ENCODE results near the gene SLC38A3.

Gene SLC38A3

GRCh38 chr3:50204804-50205412 is at the start of gene SLC38A3:
TSS of gene SLC38A3 (plus strand) at chr3:50205271. CDS start at chr3:50214200, 8,929 bp downstream.
- DNase-seq (ENCODE audit: low read depth, low spot score): no peak

- no peak for DNase-seq (ENCODE audit: low read depth, low spot score)
These were observed 49.6 kb upstream of the SLC38A3 start for GRCh38 chr3:50155491-50155878.

DNA sequence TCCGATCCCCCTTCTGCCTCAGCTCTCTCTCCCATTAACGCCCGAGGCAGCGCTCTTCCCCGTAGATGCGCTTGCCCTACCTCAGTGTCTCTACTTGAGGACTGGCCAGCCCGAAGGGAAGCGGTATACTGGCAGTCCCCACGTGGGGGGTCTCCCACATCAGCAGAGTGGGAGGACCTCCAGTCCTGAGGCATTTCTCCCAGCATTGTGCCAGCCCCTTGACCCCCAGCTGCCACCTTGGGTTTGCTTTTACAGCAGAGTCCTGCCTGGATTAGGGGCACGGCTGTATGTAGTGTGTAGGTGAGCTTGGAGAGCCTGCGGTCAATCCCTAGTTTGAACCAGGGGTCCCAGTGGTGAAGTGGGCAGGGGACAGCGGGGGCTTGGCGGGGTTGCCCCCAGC is 49.2 kb upstream of the SLC38A3 start:
- DNase-seq (ENCODE audit: low read depth, low spot score): peak; percentile 57

- DNase-seq (ENCODE audit: low read depth, low spot score): no peak
These were observed 48.2 kb upstream of the SLC38A3 start for GRCh38 chr3:50156549-50157493.

- no peak for DNase-seq (ENCODE audit: low read depth, low spot score)
These were observed 47.1 kb upstream of the SLC38A3 start for GRCh38 chr3:50157827-50158529.

DNA sequence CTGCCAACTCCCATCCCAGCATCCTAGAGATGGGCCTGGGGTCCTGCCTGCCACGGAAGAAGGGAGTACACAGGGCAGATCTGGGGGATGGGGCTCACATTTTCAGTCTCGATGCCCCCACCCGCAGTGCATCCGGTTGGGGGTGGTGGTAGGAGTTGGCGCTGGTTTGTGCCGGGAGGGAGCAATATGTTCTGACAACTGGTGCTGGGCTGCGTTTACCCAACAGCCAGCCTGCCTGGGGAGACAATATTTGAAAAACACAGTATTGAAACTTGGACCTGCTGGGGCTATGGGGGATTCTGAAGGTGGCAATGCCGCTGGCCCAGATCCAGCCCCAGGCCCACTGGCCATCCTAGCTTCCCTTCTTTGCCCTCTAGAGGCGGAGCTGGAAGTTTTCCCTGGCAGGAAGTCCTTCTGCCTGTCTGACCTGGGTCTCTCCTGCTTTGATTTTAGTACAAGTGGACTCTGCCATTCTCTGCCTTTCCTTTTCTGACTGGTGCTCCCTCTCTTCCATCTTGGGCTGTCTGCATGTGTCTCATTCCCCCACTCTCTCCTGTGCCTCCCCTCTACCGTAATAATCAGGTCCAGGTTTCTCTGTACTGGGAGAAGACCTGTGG is 46.4 kb upstream of the SLC38A3 start:
- DNase-seq (ENCODE audit: low read depth, low spot score): no peak

DNA sequence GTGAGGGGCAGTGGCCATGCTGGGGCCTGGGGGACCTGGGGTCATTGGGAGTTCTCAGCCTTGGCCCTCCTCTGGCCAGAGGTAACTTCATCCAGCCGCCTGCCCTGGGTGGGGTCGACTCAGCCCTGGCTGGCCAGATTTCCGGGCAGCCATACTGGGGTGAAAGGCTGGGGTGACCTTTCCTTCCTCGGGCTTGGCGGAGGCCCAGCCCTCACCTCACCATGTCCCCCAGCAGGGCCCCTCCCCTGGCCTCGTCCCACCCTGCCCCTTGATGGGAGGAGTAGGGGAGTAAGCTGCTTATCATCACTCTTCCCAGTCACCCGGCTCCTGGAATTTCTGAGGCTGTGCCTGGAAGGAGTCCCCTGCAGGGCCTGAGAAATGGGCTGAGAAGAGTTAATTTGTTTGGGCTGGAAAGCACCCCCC is 44.5 kb upstream of the SLC38A3 start:
- DNase-seq (ENCODE audit: low read depth, low spot score): no peak

- DNase-seq (ENCODE audit: low read depth, low spot score): no peak
These were observed 43.8 kb upstream of the SLC38A3 start for GRCh38 chr3:50161320-50161719.

DNA sequence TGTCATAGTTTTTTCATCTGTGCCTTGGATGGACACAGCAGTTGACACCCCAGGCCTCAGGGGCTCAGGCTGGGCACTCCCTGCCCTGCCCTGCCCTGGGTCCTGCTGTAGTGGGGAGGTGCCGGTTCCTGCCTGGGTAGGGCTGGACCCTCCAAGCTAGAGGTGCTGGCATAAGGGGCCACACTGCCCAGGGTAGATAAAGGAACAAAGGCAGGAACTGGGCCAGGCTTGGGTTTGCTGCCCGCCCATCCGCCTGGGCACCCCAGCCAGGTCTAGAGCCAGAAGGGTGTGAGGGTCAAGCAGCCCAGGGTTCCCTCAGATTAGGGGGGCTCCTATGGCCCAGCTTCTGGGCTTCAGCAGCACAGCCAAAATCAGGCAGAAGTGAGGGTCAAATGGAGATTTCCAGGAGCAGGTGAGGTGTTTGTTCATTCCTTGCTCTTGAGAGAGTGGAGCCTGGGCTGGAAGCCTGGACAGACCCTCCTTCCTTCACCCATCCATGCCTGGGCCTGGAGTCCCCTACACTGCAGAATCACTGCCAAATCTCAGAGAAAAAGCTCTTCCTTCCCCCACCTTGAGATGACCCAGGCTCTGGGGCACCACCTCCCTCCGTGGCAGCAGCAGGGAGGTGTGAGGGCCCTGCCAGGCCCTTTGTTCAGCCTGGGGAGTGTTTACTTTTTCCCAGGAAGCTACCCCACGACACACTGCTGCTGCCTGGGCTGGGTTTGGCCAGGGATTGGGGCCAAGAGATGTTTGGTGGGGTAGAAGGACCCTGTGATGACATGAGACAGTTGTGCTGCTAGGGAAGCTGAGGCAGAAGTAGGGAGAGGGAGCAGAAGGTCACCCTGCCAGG is 42.8 kb upstream of the SLC38A3 start:
- no peak for DNase-seq (ENCODE audit: low read depth, low spot score)

- no peak for DNase-seq (ENCODE audit: low read depth, low spot score)
These were observed 41.3 kb upstream of the SLC38A3 start for GRCh38 chr3:50163572-50164455.

DNA sequence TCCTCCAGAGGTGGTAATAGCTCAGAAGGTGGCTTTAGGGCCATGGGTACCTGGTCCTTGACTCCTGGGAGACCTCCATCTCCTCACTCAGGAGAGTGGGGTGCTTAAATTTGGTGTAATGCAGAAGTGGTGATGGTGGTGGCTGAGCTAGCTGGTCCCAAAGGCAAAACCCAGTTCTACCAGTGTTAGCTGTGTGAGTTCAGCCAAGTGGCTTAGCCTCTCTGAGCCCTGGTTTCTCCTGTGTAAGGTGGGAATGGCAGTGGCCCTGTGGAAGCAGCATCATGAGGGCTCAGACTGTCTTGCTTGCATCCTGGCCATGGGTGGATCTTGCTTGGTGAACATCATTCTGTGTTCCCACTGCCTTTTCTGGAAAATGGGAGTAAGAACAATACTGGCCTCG is 40.6 kb upstream of the SLC38A3 start:
- DNase-seq (ENCODE audit: low read depth, low spot score): no peak

DNA sequence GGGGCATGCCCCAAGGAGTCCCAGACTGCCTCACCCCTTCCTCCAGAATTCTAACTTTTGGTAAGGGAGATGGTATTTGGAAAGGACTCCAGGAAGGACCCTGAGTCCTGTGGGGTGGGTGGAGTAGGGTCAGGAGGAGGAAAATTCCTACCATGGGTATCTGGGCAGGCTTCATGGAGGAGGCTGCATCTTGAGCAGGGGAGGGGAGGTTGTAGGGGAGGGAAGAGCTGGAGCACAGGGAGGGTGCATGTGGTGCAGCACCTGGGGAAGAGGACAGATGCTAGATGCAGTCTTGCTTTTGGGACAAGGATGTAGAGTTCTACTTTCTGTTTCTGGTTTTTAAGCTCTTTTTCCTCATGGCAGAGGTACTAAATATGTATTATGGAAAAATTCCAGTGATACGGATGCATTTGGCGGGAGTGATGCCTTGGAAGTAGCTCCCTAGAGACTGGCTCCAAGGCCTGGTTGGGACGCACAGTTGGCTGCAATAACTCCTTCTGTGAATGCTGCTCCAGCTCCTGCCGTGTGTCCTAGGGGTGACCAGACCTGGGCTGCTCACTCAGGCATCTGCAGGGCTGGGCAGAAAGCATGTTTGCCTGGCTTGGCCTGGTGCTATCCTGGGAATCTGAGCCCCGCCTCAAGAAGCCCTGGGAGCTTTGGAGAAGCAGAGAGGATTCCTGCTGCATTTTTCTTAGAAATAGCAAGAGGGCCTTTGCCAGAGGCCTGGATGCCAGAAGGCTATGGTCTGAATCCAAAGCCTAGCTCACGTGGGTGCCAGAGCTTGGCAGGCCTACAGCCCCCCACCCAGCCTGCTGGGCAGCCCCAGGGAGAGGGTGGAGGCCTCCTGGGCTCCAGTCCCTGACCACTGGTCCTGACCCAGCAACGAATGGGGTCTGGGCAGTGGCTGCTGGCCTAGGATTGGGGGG is 39.8 kb upstream of the SLC38A3 start:
- peak; percentile 78 for DNase-seq (ENCODE audit: low read depth, low spot score)

GRCh38 chr3:50165910-50166538 is 39.0 kb upstream of the SLC38A3 start:
- no peak for DNase-seq (ENCODE audit: low read depth, low spot score)

DNA sequence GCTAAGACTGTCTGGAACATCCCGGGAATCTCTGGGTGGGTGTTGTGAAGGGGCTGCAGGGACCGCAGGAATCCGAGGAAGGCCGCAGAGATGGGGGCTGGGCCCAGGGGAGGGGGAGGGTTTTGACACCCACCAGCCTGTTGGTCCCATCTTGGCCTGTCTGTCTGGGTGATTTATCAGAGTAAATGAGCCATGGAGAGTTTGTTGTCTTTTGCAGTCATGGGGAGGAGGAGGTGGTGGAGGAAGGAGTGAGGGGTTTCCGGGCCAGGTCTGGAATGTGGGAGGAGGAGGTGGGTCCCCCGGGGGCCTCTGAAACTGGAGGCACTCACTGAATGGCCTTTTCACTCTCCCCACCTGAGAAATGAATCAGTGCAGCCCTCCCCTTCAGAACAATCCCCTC is 38.5 kb upstream of the SLC38A3 start:
- peak; percentile 37 for DNase-seq (ENCODE audit: low read depth, low spot score)

- DNase-seq (ENCODE audit: low read depth, low spot score): no peak
These were observed 37.8 kb upstream of the SLC38A3 start for GRCh38 chr3:50167069-50167840.

- DNase-seq (ENCODE audit: low read depth, low spot score): no peak
These were observed 37.2 kb upstream of the SLC38A3 start for GRCh38 chr3:50167841-50168209.

DNA sequence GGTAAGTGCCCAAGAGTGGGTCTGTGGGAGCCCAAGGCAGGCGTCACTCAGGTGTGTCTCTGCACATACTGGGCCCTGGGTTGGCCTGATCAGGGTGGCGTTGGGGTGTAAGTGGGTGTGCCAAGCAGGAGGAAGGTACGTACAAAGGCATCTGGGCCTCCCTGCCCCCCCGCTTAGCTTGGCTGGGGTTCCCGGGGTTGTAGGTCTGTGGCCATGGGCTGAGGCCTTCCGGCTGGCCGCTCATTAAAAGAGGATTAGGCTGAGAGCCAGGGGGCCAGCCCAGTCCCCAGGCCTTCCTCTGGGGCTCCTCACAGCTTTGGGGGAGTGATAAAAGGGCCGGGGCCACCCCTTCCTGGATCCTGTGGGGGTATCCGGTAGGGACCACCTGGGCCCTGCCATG is 36.7 kb upstream of the SLC38A3 start:
- no peak for DNase-seq (ENCODE audit: low read depth, low spot score)

- DNase-seq (ENCODE audit: low read depth, low spot score): no peak
These were observed 36.3 kb upstream of the SLC38A3 start for GRCh38 chr3:50168791-50169190.

Measured in ELF-1 (cell line).